Trophoblast cell (in vitro differentiated cells and primary cell): Measurements from ENCODE around the gene MKS1.

Experiments
- DNase-seq, 2 donors: peaks; one replicate each; pipeline ENCODE4 v3.0.0-alpha.2; 2016
- H2AFZ ChIP-seq: 2 replicates; pipeline ENCODE4 v1.6.1; 2013; ENCODE audit warnings: low read length, moderate library complexity, mild to moderate bottlenecking; ENCODE audit not compliant: insufficient read depth, poor library complexity
- H2AK5ac ChIP-seq: 2 replicates; pipeline ENCODE4 v1.6.1; 2013; ENCODE audit warnings: mild to moderate bottlenecking, low read length
- H2BK120ac ChIP-seq: 2 replicates; pipeline ENCODE4 v1.6.1; 2013; ENCODE audit warnings: low read length, mild to moderate bottlenecking, moderate library complexity; ENCODE audit not compliant: insufficient read depth, poor library complexity
- H2BK12ac ChIP-seq: 2 replicates; pipeline ENCODE4 v1.6.1; 2013; ENCODE audit warnings: mild to moderate bottlenecking, low read length, moderate library complexity
- H2BK5ac ChIP-seq: 2 replicates; pipeline ENCODE4 v1.6.1; 2013; ENCODE audit warnings: low read length, low read depth, moderate library complexity, mild to moderate bottlenecking; ENCODE audit not compliant: poor library complexity
- H3K14ac ChIP-seq: 2 replicates; pipeline ENCODE4 v1.6.1; 2013; ENCODE audit warnings: mild to moderate bottlenecking, low read length
- H3K18ac ChIP-seq: 2 replicates; pipeline ENCODE4 v1.6.1; 2013; ENCODE audit warnings: mild to moderate bottlenecking, low read length
- H3K23ac ChIP-seq: 2 replicates; pipeline ENCODE4 v1.6.1; 2013; ENCODE audit warnings: low read length
- H3K27ac ChIP-seq: 2 replicates; pipeline ENCODE4 v1.5.1; 2013; ENCODE audit warnings: low read depth, mild to moderate bottlenecking, inconsistent platforms, low read length, moderate library complexity
- H3K27me3 ChIP-seq: 2 replicates; pipeline ENCODE4 v1.6.1; 2013; ENCODE audit warnings: inconsistent platforms, mild to moderate bottlenecking, low read length, moderate library complexity; ENCODE audit not compliant: insufficient read depth
- H3K36me3 ChIP-seq, 2 experiments: 1 replicate in 1 of 2; 2 replicates in 1 of 2; pipeline ENCODE4 v1.6.1; 2013; ENCODE audit warnings: low read length in 2 of 2, mild to moderate bottlenecking in 2 of 2, moderate library complexity in 1 of 2; ENCODE audit not compliant: insufficient read depth in 2 of 2, control insufficient read depth in 1 of 2
- H3K4ac ChIP-seq: 2 replicates; pipeline ENCODE4 v1.6.1; 2013; ENCODE audit warnings: low read depth, mild to moderate bottlenecking, low read length, moderate library complexity
- H3K4me1 ChIP-seq, 2 experiments: 1 replicate in 1 of 2; 2 replicates in 1 of 2; pipeline ENCODE4 v1.6.1; 2013; ENCODE audit warnings: low read length in 2 of 2, mild to moderate bottlenecking in 2 of 2, moderate library complexity in 1 of 2; ENCODE audit not compliant: insufficient read depth in 2 of 2, control insufficient read depth in 1 of 2
- H3K4me2 ChIP-seq: 2 replicates; pipeline ENCODE4 v1.6.1; 2013; ENCODE audit warnings: inconsistent platforms, mild to moderate bottlenecking, low read length, moderate library complexity
- H3K4me3 ChIP-seq: 2 replicates; pipeline ENCODE4 v1.5.1; 2013; ENCODE audit warnings: mild to moderate bottlenecking, low read depth, low read length, inconsistent platforms
- H3K79me1 ChIP-seq: one replicate; pipeline ENCODE4 v1.6.1; 2013; ENCODE audit warnings: low read length
- H3K79me2 ChIP-seq: 2 replicates; pipeline ENCODE4 v1.6.1; 2013; ENCODE audit warnings: low read length, mild to moderate bottlenecking; ENCODE audit not compliant: control insufficient read depth, insufficient read depth, poor library complexity
- H3K9ac ChIP-seq: 2 replicates; pipeline ENCODE4 v1.6.1; 2013; ENCODE audit warnings: mild to moderate bottlenecking, low read length
- H3K9me3 ChIP-seq: 2 replicates; pipeline ENCODE4 v1.6.1; 2013; ENCODE audit warnings: low read depth, mild to moderate bottlenecking, control low read depth, inconsistent platforms, low read length; ENCODE audit not compliant: insufficient read depth
- H4K12ac ChIP-seq: 2 replicates; pipeline ENCODE4 v1.6.1; 2013; ENCODE audit warnings: low read depth, mild to moderate bottlenecking, low read length, moderate library complexity
- H4K8ac ChIP-seq: 2 replicates; pipeline ENCODE4 v1.6.1; 2013; ENCODE audit warnings: low read depth, mild to moderate bottlenecking, low read length, moderate library complexity
- H4K91ac ChIP-seq: one replicate; pipeline ENCODE4 v1.6.1; 2013; ENCODE audit warnings: low read depth, mild to moderate bottlenecking, low read length, moderate library complexity
- WGBS: extraction: QIAGEN DNeasy Blood & Tissue Kit; methylation state at CpG from one replicate; pipeline ENCODE4 v1.1.7; 2013; ENCODE audit warnings: missing lambda C conversion rate; ENCODE audit not compliant: insufficient read length, insufficient coverage; ENCODE audit errors: extremely low coverage; 5-methylcytosine and 5-hydroxymethylcytosine counted together

The MKS1 gene

DNA sequence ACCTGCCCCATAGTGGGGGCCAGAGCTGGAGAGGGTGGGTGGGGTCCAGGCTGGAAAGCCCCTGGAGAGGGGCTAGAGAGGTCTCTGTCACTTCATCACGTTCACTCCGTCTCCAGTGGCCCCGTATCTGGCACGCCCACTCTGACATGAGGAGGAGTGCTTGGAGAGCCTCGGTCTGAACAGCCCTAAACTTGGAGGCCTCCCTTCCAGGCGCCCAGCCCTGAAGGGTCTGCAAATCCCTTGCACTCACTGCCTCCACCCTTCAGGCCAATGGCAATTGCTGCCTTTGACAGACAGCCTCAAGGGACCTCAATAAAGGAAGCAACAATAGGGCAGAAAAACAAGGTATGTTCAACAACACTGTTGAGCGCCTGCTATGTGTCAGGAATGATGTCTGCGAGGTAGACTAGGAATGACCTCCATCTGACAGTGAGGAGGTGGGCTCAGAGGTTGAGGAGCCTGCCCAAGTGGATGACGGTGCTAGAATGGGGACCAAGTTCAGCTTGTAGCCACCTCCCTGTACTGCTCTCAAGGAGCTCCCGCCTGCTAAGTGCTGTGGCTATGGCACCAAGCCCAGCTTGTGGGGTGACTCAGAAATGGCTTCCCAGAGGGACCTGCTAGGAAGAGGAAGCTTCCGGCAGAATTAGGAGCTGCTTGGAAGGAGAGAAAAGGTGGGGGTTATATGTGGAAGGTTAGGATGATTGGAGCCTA lies 29.5 kb downstream of the MKS1 start:
- no peaks in the 10 kb centered on the region for H3K36me3 ChIP-seq

DNA sequence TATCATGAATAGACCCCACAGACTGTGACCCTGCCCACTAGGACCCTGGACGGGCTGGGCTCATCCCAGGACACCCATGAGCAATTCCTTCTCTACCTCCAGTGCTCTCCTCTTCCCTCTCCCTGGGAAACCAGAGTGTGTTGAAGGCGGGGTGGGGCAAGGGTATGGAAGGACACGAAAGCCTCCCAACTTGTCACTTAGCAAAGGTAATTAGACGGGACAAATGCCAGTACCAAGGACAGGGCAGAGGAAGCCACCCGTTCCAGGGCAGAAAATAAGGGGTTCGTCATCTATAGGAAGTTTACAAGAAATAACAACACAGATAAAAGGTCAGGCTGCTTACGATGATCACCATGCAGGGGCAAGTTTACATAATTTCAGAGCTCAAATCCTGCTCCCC lies 31.4 kb downstream of the MKS1 start:
- Histone ChIP-seq H3K23ac (no peak overlapping the region), H4K91ac (no peak overlapping the region), H3K9ac (no peak overlapping the region), H4K12ac (no peak overlapping the region), H2BK12ac (no peak overlapping the region), H3K4me2 (no peak overlapping the region), H3K27ac (no peak overlapping the region), H3K36me3 (no peaks in the 10 kb centered on the region), H3K27me3 (no peaks in the 10 kb centered on the region), H4K8ac (no peak overlapping the region), H3K14ac (no peak overlapping the region), H3K4ac (no peak overlapping the region), H3K9me3 (peaks cover 2% of the 10 kb centered on the region), H3K4me3 (no peak overlapping the region), H3K79me2 (no peaks in the 10 kb centered on the region), H2AK5ac (no peak overlapping the region), H3K18ac (no peak overlapping the region), H3K4me1 (peaks cover 3 to 8% of the 10 kb centered on the region in 2 experiments), H2AFZ (no peak overlapping the region), H3K79me1 (no peaks in the 10 kb centered on the region), H2BK5ac (no peak overlapping the region), H2BK120ac (no peak overlapping the region)
- no CpG with 5 or more reads among the region's 7 CpGs for WGBS
- DNase-seq, result no peak

More for the DNA sequence above, 29.5 kb downstream of the MKS1 start:
- Histone ChIP-seq H4K8ac (no peak overlapping the region), H2BK5ac (no peak overlapping the region), H3K4ac (no peak overlapping the region), H3K79me2 (no peaks in the 10 kb centered on the region), H3K18ac (no peak overlapping the region), H4K12ac (no peak overlapping the region), H3K27ac (no peak overlapping the region), H2BK12ac (no peak overlapping the region), H3K79me1 (no peaks in the 10 kb centered on the region), H3K27me3 (no peaks in the 10 kb centered on the region), H2AFZ (no peak overlapping the region), H3K4me3 (no peak overlapping the region), H3K9ac (no peak overlapping the region), H4K91ac (no peak overlapping the region), H3K4me1 (peaks cover 0 to 4% of the 10 kb centered on the region in 2 experiments), H3K14ac (no peak overlapping the region), H2AK5ac (no peak overlapping the region), H3K4me2 (no peak overlapping the region), H2BK120ac (no peak overlapping the region), H3K23ac (no peak overlapping the region), H3K9me3 (peaks cover 2% of the 10 kb centered on the region)
- no CpG with 5 or more reads among the region's 11 CpGs for WGBS
- no peak for DNase-seq

GRCh38 chr17:58187063-58187462 lies 32.0 kb downstream of the MKS1 start:
- Histone ChIP-seq H3K9me3 (peaks cover 2% of the 10 kb centered on the region), H2AFZ (no peak overlapping the region), H4K91ac (no peak overlapping the region), H2BK12ac (no peak overlapping the region), H3K27ac (no peak overlapping the region), H3K36me3 (no peaks in the 10 kb centered on the region), H4K8ac (no peak overlapping the region), H3K79me1 (no peaks in the 10 kb centered on the region), H3K4me3 (no peak overlapping the region), H3K4me1 (peaks cover 3 to 8% of the 10 kb centered on the region in 2 experiments), H3K79me2 (no peaks in the 10 kb centered on the region), H3K14ac (no peak overlapping the region), H3K4ac (no peak overlapping the region), H3K4me2 (no peak overlapping the region), H4K12ac (no peak overlapping the region), H3K27me3 (no peaks in the 10 kb centered on the region), H2BK5ac (no peak overlapping the region), H2AK5ac (no peak overlapping the region), H3K18ac (no peak overlapping the region), H2BK120ac (no peak overlapping the region), H3K9ac (no peak overlapping the region), H3K23ac (no peak overlapping the region)
- no CpG with 5 or more reads among the region's 6 CpGs for WGBS
- no peak for DNase-seq

DNA sequence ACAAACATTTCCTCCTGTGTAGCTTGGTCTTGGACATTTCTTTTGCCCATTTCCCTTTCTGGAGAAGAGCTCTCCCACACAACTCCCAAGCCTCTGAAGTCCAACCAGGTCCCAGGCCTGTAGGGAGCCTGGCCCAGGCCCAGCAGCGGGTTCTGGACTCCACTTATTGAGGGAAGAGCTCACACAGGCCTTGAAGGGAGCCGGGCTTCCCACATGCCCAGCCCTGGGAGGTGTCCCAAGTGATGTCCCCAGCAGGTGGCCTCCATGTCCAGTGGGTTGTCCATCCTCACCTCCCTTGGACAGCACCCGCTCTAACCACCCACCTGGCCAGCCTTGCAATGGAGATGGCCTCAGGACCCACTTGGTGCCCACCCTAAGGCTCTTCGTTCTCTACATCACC lies 32.5 kb downstream of the MKS1 start:
- Histone ChIP-seq H3K9ac (no peak overlapping the region), H3K27me3 (no peaks in the 10 kb centered on the region), H4K91ac (no peak overlapping the region), H3K4me2 (no peak overlapping the region), H2BK12ac (no peak overlapping the region), H2AFZ (no peak overlapping the region), H3K4me3 (no peak overlapping the region), H3K18ac (no peak overlapping the region), H3K23ac (no peak overlapping the region), H3K9me3 (peaks cover 2% of the 10 kb centered on the region), H2AK5ac (no peak overlapping the region), H3K79me2 (no peaks in the 10 kb centered on the region), H3K14ac (no peak overlapping the region), H3K27ac (no peak overlapping the region), H3K4me1 (peaks cover 3 to 8% of the 10 kb centered on the region in 2 experiments), H2BK120ac (no peak overlapping the region), H3K4ac (no peak overlapping the region), H2BK5ac (no peak overlapping the region), H4K8ac (no peak overlapping the region), H4K12ac (no peak overlapping the region), H3K36me3 (no peaks in the 10 kb centered on the region), H3K79me1 (no peaks in the 10 kb centered on the region)
- no CpG with 5 or more reads among the region's 4 CpGs for WGBS
- no peak for DNase-seq
